HG02678 (cell line): Measurements from ENCODE around the gene AOC1.

ENCODE experiments used
- ATAC-seq: cut with Tn5 transposase; IDR thresholded peaks from one replicate; pipeline ENCODE4 v1.9.1; 2021; ENCODE audit warnings: mild to moderate bottlenecking, moderate library complexity; ENCODE audit not compliant: unreplicated experiment

AOC1 gene

GRCh38 chr7:150831851-150832250, 20.5 kb upstream of the AOC1 start:
- no peak for ATAC-seq

- ATAC-seq, result no peak
These were observed 17.3 kb upstream of the AOC1 start for GRCh38 chr7:150835019-150835418.

GRCh38 chr7:150835702-150836280, 16.5 kb upstream of the AOC1 start:
- ATAC-seq, result no peak

DNA sequence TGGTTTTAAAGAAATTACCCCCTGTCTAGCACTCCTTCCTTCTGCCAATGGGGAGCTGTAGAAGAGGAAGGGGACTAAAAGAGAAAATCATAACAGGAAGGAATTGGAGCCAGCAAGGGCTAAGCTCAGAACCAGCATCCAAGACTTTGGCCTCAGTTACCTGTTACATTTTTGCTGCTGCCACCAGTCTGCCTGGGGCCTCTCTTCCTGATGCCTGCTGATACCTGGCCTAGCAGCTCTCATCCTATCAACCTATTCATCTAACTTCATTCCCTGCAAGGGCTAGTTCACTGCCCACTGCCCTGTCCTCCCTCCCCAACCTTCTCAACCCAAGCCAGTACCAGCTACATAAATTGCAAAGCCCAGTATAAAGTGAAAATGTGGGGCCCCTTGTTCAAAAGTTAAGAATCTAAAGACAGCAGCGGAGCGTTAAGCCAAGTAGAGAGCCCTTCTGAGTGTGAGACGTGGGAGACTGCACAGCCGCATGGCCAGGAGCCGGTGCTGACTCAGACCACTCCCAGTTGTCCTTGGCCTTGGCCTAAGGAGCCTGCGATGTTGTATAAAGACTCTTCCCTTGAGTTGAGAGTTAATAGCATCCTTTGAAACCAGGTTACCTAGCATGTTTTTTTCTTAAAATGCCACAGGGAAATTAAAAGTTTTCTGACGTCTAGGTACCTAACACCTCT, 13.2 kb upstream of the AOC1 start:
- ATAC-seq, result no peak

- ATAC-seq, result no peak
These were observed 10.3 kb upstream of the AOC1 start for GRCh38 chr7:150842018-150842417.

GRCh38 chr7:150842716-150843115, 9.6 kb upstream of the AOC1 start:
- ATAC-seq, result no peak

- no peak for ATAC-seq
These were observed 6.9 kb upstream of the AOC1 start for GRCh38 chr7:150845421-150845861.

- ATAC-seq, result no peak
These were observed 5.8 kb upstream of the AOC1 start for GRCh38 chr7:150846291-150847115.

GRCh38 chr7:150847536-150847935, 4.8 kb upstream of the AOC1 start:
- ATAC-seq, result no peak

DNA sequence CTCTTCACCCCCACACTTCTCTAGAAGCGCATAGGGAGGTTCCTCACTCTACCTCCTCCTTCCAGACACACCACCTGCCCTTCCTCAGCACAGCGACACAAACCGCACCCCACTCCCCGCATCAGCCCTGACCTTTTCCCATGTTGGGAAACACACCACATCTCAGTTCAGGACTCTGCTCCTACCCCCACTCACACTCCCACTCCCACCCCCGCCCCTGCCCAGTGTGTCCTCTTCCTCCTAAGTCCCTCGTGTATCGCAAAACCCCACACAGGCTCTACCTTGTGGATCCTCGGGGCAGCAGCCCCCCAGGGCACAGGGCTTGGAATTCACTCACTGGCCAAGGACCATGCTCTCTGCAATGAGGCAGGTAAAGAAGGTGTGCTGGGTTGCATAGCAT, 4.2 kb upstream of the AOC1 start:
- no peak for ATAC-seq

- no peak for ATAC-seq
These were observed 3.7 kb upstream of the AOC1 start for GRCh38 chr7:150848561-150849115.

- no peak for ATAC-seq
These were observed 3.0 kb upstream of the AOC1 start for GRCh38 chr7:150849204-150849775.

- no peak for ATAC-seq
These were observed 2.0 kb upstream of the AOC1 start for GRCh38 chr7:150850273-150850672.

GRCh38 chr7:150851492-150852370, 586 bp upstream of the AOC1 start:
- ATAC-seq, result no peak

DNA sequence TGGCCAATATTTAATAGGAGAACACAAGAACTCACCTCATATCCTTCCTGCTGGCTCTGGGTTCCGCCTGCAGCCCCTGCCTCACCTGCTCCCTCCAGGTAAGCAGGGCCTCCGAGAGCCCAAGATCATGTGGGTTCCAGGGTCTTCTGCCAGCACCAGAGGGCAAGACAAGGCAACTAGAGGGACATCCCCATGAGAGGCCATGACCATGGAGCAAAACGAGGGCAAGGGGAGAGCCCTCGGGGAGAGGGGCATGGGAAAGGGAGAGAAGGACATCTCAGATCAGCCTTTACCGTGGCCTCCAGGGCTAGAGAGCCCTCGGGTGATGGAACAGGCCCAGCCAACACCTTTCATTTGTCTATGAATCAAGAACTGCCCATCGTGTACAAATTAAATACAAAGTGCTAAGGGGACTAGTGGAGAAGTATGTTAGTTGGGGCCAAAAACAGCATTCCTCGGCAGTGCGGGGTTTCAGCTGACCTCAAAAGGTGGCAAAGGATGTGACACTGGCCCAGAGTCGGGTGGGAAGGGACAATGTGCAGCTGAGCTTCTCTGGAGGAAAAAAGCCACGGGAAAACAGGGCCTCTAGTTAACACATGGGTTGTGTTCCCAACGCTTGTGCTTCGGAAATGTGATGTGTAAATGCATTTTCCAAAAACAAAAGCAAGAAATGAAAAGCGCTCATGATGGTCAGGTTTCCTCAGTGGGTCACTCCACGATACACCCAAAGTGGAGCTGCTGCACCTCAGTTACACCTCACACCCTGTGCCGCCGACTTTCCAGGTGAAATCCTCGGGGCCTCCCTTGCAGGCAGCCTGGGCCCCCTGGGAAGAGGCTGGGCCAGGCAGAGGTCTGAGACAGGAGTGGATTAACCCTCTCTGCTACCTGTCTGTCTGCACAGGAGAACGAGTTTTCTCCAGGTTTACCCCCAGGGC, 2.0 kb downstream of the AOC1 start:
- no peak for ATAC-seq

GRCh38 chr7:150855046-150855445, 2.7 kb downstream of the AOC1 start:
- no peak for ATAC-seq

- ATAC-seq, result no peak
These were observed 3.4 kb downstream of the AOC1 start for GRCh38 chr7:150855476-150856302.
